CMK (cell line): ENCODE measurements around the gene GATA6.
"Not testable (repeated sequence)": the region's sequence is repeated elsewhere in the genome, so short reads cannot be mapped to it uniquely, and the experiment has no call there.

Experiments used
- DNase-seq: peaks from one replicate; pipeline ENCODE4 v3.0.0-alpha.2; 2010; ENCODE audit warnings: low read depth

The GATA6 gene

GRCh38 chr18:22207021-22207758 is 37.8 kb downstream of the GATA6 start:
- no peak for DNase-seq

GRCh38 chr18:22210311-22210754 is 40.9 kb downstream of the GATA6 start:
- DNase-seq: no peak

DNA sequence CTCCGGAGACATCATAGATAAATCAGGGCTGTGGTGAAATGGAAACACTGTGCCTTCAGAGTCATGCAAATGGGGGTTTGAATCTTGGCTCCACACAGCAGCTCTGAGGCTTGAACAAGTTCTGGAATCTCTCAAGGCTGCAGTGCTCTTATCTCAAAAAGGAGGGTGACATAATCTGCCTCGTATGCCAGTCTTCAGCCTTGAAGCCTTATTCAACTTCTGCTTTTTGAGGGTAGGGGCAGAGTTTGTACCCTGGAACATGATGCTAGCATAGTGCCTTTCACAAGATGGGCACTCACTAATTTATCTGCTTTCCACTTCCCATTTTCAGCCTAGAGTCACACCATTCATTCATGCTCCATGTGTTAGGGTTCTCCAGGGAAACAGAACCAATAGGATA is 42.3 kb downstream of the GATA6 start:
- no peak for DNase-seq

DNA sequence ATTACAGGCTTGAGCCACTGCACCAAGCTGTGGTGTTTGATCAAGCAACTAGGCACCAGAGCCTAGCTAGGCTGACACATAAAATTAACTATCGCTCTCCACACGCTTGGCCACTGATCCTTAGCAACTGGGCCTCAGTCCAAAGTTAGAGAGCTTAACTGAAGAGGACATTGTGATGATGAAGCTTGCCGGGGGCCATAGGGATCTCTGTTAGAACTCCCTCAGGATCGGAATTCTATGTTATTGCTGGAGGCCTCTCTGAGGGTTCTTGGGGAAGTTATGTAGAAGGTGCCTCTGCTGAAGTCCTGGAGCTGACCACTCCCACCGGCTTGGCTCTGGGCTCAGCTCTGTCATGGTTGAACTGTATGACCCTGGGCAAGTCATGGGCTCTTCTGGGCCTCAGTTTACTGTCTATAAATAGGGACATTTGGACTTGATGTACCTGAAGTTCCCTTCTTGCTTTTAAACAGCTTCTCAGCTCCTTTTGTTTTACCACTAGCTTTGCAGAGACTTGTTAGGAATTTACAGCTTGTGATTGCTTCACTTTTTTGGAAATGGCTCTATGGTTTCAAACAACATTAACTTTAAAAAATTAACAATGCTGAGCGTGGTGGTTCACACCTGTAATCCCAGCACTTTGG is 44.1 kb downstream of the GATA6 start:
- no peak for DNase-seq

DNA sequence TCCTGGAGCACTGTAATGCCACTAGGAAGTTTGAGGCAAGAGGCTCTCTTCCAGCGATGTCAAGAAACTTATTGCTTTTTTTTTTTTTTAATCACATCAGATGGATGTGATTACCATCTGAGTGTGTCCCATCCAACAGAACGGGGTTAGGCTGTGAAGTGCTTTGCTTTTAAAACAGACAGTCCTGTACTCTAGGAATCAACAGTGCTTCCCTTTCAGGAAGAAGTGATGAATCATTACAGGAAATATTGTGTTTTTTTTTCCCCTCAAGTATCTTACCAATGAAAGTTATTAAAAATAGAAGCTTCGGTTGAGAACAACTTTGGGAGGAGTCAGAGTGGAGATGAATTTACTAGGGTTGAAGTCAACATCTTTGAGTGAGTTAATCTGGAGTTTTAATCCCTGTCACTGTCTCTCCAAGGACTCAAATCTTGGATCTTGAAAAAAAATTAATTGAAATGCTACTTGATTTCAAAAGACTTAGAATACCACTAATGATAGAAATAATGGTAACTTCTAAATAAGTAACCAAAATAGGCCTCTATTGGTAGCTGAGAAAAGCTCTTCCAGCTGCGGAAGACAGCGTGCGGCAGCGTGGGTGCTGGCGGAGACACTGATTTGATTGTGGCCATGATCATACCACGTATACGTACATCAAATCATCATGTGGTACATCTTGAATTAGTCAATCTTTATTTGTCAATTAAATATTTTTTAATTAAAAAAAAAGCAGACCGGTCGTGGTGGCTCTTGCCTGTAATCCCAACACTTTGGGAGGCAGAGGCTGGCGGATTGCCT is 45.5 kb downstream of the GATA6 start:
- DNase-seq: no peak

GRCh38 chr18:22218835-22219234 is 49.4 kb downstream of the GATA6 start:
- no peak for DNase-seq

- no peak for DNase-seq
Observed at GRCh38 chr18:22219568-22220355, 50.4 kb downstream of the GATA6 start.

DNA sequence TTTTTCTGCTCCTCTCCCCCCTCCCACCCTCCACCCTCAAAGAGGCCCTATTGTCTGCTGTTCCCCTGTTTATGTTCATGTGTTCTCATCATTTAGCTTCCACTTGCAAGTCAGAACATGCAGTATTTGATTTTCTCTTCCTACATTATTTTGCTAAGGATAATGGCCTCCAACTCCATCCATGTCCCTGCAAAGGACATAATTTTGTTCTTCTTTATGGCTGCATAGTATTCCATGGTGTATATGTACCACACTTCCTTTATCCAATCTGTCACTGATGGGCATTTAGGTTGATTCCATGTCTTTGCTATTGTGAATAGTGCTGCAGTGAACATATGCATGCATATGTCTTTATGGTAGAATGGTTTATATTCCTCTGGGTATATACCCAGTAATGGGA is 51.2 kb downstream of the GATA6 start:
- DNase-seq: not testable (repeated sequence)

DNA sequence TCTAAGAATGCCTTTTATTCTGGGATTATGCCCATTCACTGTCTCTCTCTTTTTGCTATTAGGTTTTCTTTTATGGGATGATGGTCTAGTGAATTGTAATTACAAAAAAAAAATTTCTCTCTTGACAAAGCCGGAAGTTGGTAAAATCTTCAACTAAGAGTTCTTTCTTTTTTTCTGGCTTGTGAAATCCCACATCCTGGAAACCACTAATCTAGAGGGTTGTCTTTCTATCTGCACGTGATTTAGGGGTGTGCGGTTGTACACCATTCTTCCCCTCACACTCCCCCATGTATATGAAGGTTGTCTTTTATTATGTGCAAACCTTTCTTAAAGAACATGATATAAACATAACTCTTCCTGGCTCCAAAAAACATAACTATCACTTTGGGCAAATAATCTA is 52.0 kb downstream of the GATA6 start:
- no peak for DNase-seq

- no peak for DNase-seq
Observed at GRCh38 chr18:22223254-22223964, 54.0 kb downstream of the GATA6 start.

- DNase-seq: no peak
Observed at GRCh38 chr18:22223965-22224322, 54.6 kb downstream of the GATA6 start.

GRCh38 chr18:22224339-22224738 is 55.0 kb downstream of the GATA6 start:
- no peak for DNase-seq

DNA sequence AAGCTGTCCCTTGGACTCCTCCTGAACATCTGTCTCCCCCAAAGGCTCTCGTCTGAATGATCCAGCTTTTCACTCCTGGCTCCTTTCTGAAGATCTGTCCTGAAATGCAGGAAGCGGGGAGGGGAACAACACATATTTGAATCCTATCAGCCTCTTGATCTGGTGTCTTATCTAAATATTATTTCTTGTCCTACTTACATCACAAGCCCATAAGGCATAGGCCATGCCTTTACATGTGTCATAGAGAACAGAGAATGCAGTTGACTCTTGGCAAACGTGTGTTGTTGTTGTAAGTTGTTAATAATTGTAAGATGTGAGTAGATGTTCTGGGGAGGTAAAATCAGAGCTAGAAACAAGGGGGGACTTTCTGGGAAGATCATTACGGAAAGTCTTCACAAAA is 57.4 kb downstream of the GATA6 start:
- DNase-seq: no peak

GRCh38 chr18:22228976-22229375 is 59.6 kb downstream of the GATA6 start:
- DNase-seq: no peak

GRCh38 chr18:22229456-22230124 is 60.2 kb downstream of the GATA6 start:
- DNase-seq: no peak

- DNase-seq: no peak
Observed at GRCh38 chr18:22230471-22230945, 61.1 kb downstream of the GATA6 start.

DNA sequence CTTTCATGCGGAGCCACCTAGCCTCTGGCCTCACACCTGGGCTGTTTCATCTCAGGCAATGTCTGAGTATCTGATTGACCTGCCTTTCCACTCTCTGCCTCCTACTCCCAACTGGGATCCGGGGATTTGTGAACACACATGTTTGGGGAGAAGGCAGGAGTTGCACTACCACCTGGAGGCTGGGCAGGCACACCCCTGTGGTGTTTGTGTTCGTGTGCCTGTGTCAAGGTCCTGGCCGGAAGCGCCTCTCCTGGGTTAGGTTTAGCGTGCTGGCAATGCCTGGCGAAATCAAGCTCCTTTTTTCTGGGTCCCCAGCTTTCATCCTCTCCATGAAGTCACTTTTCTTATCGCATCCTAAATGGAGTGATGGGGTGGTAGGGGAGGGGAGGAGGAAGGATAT is 63.9 kb downstream of the GATA6 start:
- no peak for DNase-seq

DNA sequence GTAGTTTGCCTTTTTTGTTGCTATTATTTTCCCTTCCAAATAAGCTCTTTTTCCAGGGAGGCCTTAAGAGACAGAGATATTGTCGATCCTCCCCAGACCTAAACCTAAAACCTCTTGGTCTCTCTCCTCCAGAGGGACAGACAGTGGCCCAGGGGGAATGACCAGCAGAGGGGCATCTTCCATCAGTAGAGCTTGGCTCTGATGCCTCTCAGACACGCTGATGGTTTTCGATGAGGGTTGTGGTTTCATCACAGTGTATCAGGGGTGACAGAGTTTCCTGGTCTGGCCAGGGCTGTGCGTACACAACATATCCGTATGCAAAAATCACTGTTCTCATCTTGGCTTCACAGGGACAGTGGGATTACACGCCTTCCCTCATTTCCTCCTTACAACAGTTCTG is 68.6 kb downstream of the GATA6 start:
- DNase-seq: no peak

GRCh38 chr18:22238681-22239080 is 69.3 kb downstream of the GATA6 start:
- DNase-seq: no peak

GRCh38 chr18:22241921-22242361 is 72.6 kb downstream of the GATA6 start:
- no peak for DNase-seq

- no peak for DNase-seq
Observed at GRCh38 chr18:22243513-22243912, 74.1 kb downstream of the GATA6 start.
